HEK293T (cell line): ENCODE measurements around the gene SLC39A10.
"Not testable (repeated sequence)": the region's sequence is repeated elsewhere in the genome, so short reads cannot be mapped to it uniquely, and the experiment has no call there.

Source experiments
- CTCF ChIA-PET: fragments of 350-600 bp; formaldehyde crosslinking; extraction: SDS; loops from one replicate; lab custom pipeline; 2021; ENCODE audit warnings: antibody characterized with exemption, inconsistent platforms; lab: Yijun Ruan, JAX
- POLR2A ChIA-PET: fragments of 350-600 bp; formaldehyde crosslinking; extraction: SDS; loops from one replicate; lab custom pipeline; 2020; ENCODE audit warnings: antibody characterized with exemption, inconsistent platforms; lab: Yijun Ruan, JAX
- DNase-seq: peaks from one replicate; pipeline ENCODE4 v3.0.0; 2012; ENCODE audit warnings: mixed read lengths; ENCODE audit errors: extremely low spot score
- ARNT ChIP-seq: fragments of 450-650 bp; IDR thresholded peaks from 2 replicates; pipeline ENCODE4 v1.6.1; 2017; ENCODE audit warnings: mild to moderate bottlenecking
- BHLHE40 ChIP-seq: fragments of 450-650 bp; IDR thresholded peaks from 2 replicates; pipeline ENCODE4 v1.6.1; 2016; ENCODE audit warnings: mild to moderate bottlenecking, moderate library complexity, borderline replicate concordance
- CTBP1 ChIP-seq: fragments of 450-650 bp; IDR thresholded peaks from 2 replicates; pipeline ENCODE4 v1.6.1; 2016; ENCODE audit warnings: borderline replicate concordance
- ELF4 ChIP-seq: fragments of 450-650 bp; IDR thresholded peaks from 2 replicates; pipeline ENCODE4 v1.6.1; 2017; ENCODE audit warnings: antibody characterized with exemption
- FOXA1 ChIP-seq: fragments of 450-650 bp; IDR thresholded peaks from 2 replicates; pipeline ENCODE4 v1.6.1; 2016; ENCODE audit warnings: mild to moderate bottlenecking
- FOXK2 ChIP-seq: fragments of 450-650 bp; IDR thresholded peaks from 2 replicates; pipeline ENCODE4 v1.6.1; 2016; ENCODE audit warnings: mild to moderate bottlenecking
- FOXM1 ChIP-seq: fragments of 450-650 bp; IDR thresholded peaks from 2 replicates; pipeline ENCODE4 v1.6.1; 2017; ENCODE audit warnings: mild to moderate bottlenecking, borderline replicate concordance
- HDGF ChIP-seq: fragments of 450-650 bp; IDR thresholded peaks from 2 replicates; pipeline ENCODE4 v1.6.1; 2017; ENCODE audit warnings: antibody characterized with exemption, borderline replicate concordance
- L3MBTL2 ChIP-seq: fragments of 450-650 bp; conservative IDR thresholded peaks from 2 replicates; pipeline ENCODE4 v1.6.1; 2016; ENCODE audit warnings: mild to moderate bottlenecking
- LEF1 ChIP-seq: fragments of 450-650 bp; IDR thresholded peaks from 2 replicates; pipeline ENCODE4 v1.6.1; 2017; ENCODE audit warnings: mild to moderate bottlenecking, borderline replicate concordance
- NFRKB ChIP-seq: fragments of 450-650 bp; IDR thresholded peaks from 2 replicates; pipeline ENCODE4 v1.6.1; 2016; ENCODE audit warnings: mild to moderate bottlenecking, moderate library complexity
- PKNOX1 ChIP-seq: fragments of 450-650 bp; IDR thresholded peaks from 2 replicates; pipeline ENCODE4 v1.6.1; 2016
- SP1 ChIP-seq: fragments of 450-650 bp; IDR thresholded peaks from 2 replicates; pipeline ENCODE4 v1.6.1; 2017
- SUZ12 ChIP-seq: fragments of 450-650 bp; IDR thresholded peaks from 2 replicates; pipeline ENCODE4 v1.6.1; 2016; ENCODE audit warnings: mild to moderate bottlenecking
- TARDBP ChIP-seq: fragments of 450-650 bp; IDR thresholded peaks from 2 replicates; pipeline ENCODE4 v1.6.1; 2016
- ZNF384 ChIP-seq: fragments of 450-650 bp; IDR thresholded peaks from 2 replicates; pipeline ENCODE4 v1.6.1; 2016

Gene SLC39A10

GRCh38 chr2:195642679-195643068, 14.4 kb upstream of the SLC39A10 start:
- no peak for DNase-seq
- CTCF ChIA-PET = no interaction called here
- POLR2A ChIA-PET = no interaction called here
- TF ChIP-seq SP1 = no peak
- TF ChIP-seq ELF4 = no peak
- no peak for TF ChIP-seq ARNT
- TF ChIP-seq LEF1 = no peak
- no peak for TF ChIP-seq CTBP1
- no peak for TF ChIP-seq ZNF384
- no peak for TF ChIP-seq FOXM1

- CTCF ChIA-PET, DNase-seq: not testable (repeated sequence)
- POLR2A ChIA-PET = interaction anchor here (1.4 kb wide), 1 partner anchor 12 kb away, joined by 5 read pairs; the partner anchor contains the start of gene SLC39A10
Observed at GRCh38 chr2:195644708-195645107, 12.3 kb upstream of the SLC39A10 start.

- POLR2A ChIA-PET = interaction anchor here (2.9 kb wide), 1 partner anchor 11 kb away, joined by 12 read pairs; the partner anchor contains the start of gene SLC39A10
- TF ChIP-seq BHLHE40 (no peak), FOXK2 (no peak), ZNF384 (no peak), SUZ12 (no peak), ARNT (no peak)
- no peak for DNase-seq
- CTCF ChIA-PET = no interaction called here
Observed at GRCh38 chr2:195645413-195645812, 11.6 kb upstream of the SLC39A10 start.

- DNase-seq = no peak
- TF ChIP-seq FOXM1 (no peak), TARDBP (no peak), LEF1 (no peak)
- ChIA-PET POLR2A (interaction anchor here (2.9 kb wide), 1 partner anchor 10 kb away, joined by 12 read pairs; the partner anchor contains the start of gene SLC39A10), CTCF (no interaction called here)
Observed at GRCh38 chr2:195646424-195646823, 10.6 kb upstream of the SLC39A10 start.

GRCh38 chr2:195647302-195647701, 9.7 kb upstream of the SLC39A10 start:
- DNase-seq = no peak
- no peak for TF ChIP-seq HDGF
- ChIA-PET POLR2A (interaction anchor here (2.9 kb wide), 1 partner anchor 9 kb away, joined by 12 read pairs; the partner anchor contains the start of gene SLC39A10), CTCF (no interaction called here)

GRCh38 chr2:195648370-195648769, 8.7 kb upstream of the SLC39A10 start:
- POLR2A ChIA-PET, CTCF ChIA-PET, DNase-seq: not testable (repeated sequence)

- no peak for DNase-seq
- TF ChIP-seq BHLHE40 (no peak), FOXK2 (no peak), TARDBP (no peak), FOXA1 (no peak), HDGF (no peak), LEF1 (no peak), ARNT (no peak), FOXM1 (no peak), L3MBTL2 (no peak), ZNF384 (no peak), SUZ12 (no peak), ELF4 (no peak), NFRKB (no peak), PKNOX1 (no peak)
- CTCF ChIA-PET = no interaction called here
- POLR2A ChIA-PET = no interaction called here
Observed at GRCh38 chr2:195648787-195649186, 8.2 kb upstream of the SLC39A10 start.

GRCh38 chr2:195649629-195650190, 7.3 kb upstream of the SLC39A10 start:
- CTCF ChIA-PET = no interaction called here
- TF ChIP-seq BHLHE40 (no peak), FOXK2 (no peak), LEF1 (no peak), FOXA1 (no peak), L3MBTL2 (no peak), HDGF (no peak), TARDBP (no peak), PKNOX1 (no peak), ZNF384 (no peak), CTBP1 (no peak), SUZ12 (no peak), ARNT (no peak), FOXM1 (no peak), SP1 (no peak)
- POLR2A ChIA-PET = no interaction called here
- no peak for DNase-seq
